ENCODE measurements around the gene AVPR2.

Gene AVPR2

GRCh38 chrX:153921511-153922446 is 17.3 kb downstream of the AVPR2 start:
- TF ChIP-seq TAF1 (IDR thresholded peaks at IDR 0.05; ENCODE audit: borderline replicate concordance, insufficient read depth, low read length) (no peak), REST (IDR thresholded peaks at IDR 0.05; ENCODE audit: insufficient read depth in 1 of 2, low read depth in 2 of 2, low read length in 2 of 2) (no peak), FOXP2 (optimal IDR thresholded peaks at IDR 0.05; ENCODE audit: borderline replicate concordance, extremely low read depth, extremely low read length, insufficient read depth) (no peak)

- TF ChIP-seq FOXP2 (optimal IDR thresholded peaks at IDR 0.05; ENCODE audit: borderline replicate concordance, extremely low read depth, extremely low read length, insufficient read depth) (no peak), POLR2AphosphoS5 (IDR thresholded peaks at IDR 0.05; ENCODE audit: low read depth, low read length) (no peak), REST (IDR thresholded peaks at IDR 0.05; ENCODE audit: insufficient read depth in 1 of 2, low read depth in 2 of 2, low read length in 2 of 2) (no peak), TAF1 (IDR thresholded peaks at IDR 0.05; ENCODE audit: borderline replicate concordance, insufficient read depth, low read length) (no peak), SIN3A (IDR thresholded peaks at IDR 0.05; ENCODE audit: borderline replicate concordance, insufficient read depth, low read length) (no peak)
These were observed 18.7 kb downstream of the AVPR2 start for GRCh38 chrX:153922932-153923857.

GRCh38 chrX:153924149-153924861 is 19.8 kb downstream of the AVPR2 start:
- TF ChIP-seq FOXP2 (optimal IDR thresholded peaks at IDR 0.05; ENCODE audit: borderline replicate concordance, extremely low read depth, extremely low read length, insufficient read depth), result no peak
- no peak for TF ChIP-seq TAF1 (IDR thresholded peaks at IDR 0.05; ENCODE audit: borderline replicate concordance, insufficient read depth, low read length)
- TF ChIP-seq SIN3A (IDR thresholded peaks at IDR 0.05; ENCODE audit: borderline replicate concordance, insufficient read depth, low read length), result no peak
- TF ChIP-seq REST (IDR thresholded peaks at IDR 0.05; ENCODE audit: insufficient read depth in 1 of 2, low read depth in 2 of 2, low read length in 2 of 2), result no peak
- TF ChIP-seq POLR2AphosphoS5 (IDR thresholded peaks at IDR 0.05; ENCODE audit: low read depth, low read length), result no peak

- no peak for TF ChIP-seq FOXP2 (optimal IDR thresholded peaks at IDR 0.05; ENCODE audit: borderline replicate concordance, extremely low read depth, extremely low read length, insufficient read depth)
- TF ChIP-seq REST (IDR thresholded peaks at IDR 0.05; ENCODE audit: insufficient read depth in 1 of 2, low read depth in 2 of 2, low read length in 2 of 2), result no peak
- no peak for TF ChIP-seq POLR2AphosphoS5 (IDR thresholded peaks at IDR 0.05; ENCODE audit: low read depth, low read length)
- no peak for TF ChIP-seq TAF1 (IDR thresholded peaks at IDR 0.05; ENCODE audit: borderline replicate concordance, insufficient read depth, low read length)
These were observed 20.9 kb downstream of the AVPR2 start for GRCh38 chrX:153925387-153925738.
